Prostate gland (tissue), 2 donors: Measurements from ENCODE around the gene PDHX. TPM values are rescaled to one million over a fixed set of nuclear protein-coding genes. Genes with fewer than 3 reads are reported as not detected.

Experiments
- DNase-seq: peaks from one replicate; pipeline ENCODE4 v3.0.0-alpha.2; 2019; ENCODE audit warnings: low spot score
- H3K27ac ChIP-seq, 2 donors: fragments of 200-600 bp; sonication (generic); 2 replicates each; pipeline ENCODE4 v1.5.1; 2017 to 2019
- H3K27me3 ChIP-seq: fragments of 200-600 bp; sonication (generic); replicated peaks from 2 replicates; pipeline ENCODE4 v1.5.1; 2019; ENCODE audit not compliant: insufficient read depth
- H3K36me3 ChIP-seq, 2 donors: fragments of 200-600 bp; sonication (generic); 1 replicate in 1 of 2; 2 replicates in 1 of 2; pipeline versions ENCODE4 v1.5.1 to v1.8.1; 2017 to 2019
- H3K4me1 ChIP-seq: fragments of 200-600 bp; sonication (generic); replicated peaks from 2 replicates; pipeline ENCODE4 v1.5.1; 2019
- H3K4me3 ChIP-seq, 2 donors: fragments of 200-600 bp; sonication (generic); 2 replicates each; pipeline ENCODE4 v1.5.1; 2017 to 2019
- H3K9me3 ChIP-seq: fragments of 200-600 bp; sonication (generic); 2 replicates; pipeline ENCODE4 v1.5.1; 2017
- CTCF ChIP-seq, 4 experiments: fragments of 200-600 bp in 2 of 4; fragments of 450-650 bp in 2 of 4; sonication (generic) in 2 of 4; IDR thresholded peaks; 1 replicate in 3 of 4; 2 replicates in 1 of 4; pipeline ENCODE4 v1.5.1; 2016 to 2019; ENCODE audit warnings: antibody characterized with exemption in 4 of 4, mild to moderate bottlenecking in 2 of 4, moderate library complexity in 2 of 4
- POLR2A ChIP-seq: fragments of 450-650 bp; IDR thresholded peaks from one replicate; pipeline ENCODE4 v1.6.1; 2016; ENCODE audit warnings: antibody characterized with exemption, mild to moderate bottlenecking
- POLR2AphosphoS5 ChIP-seq: sonication (generic); formaldehyde crosslinking; IDR thresholded peaks from one replicate; pipeline ENCODE4 v1.6.1; 2017; ENCODE audit warnings: antibody characterized with exemption
- WGBS: methylation state at CpG from one replicate; pipeline ENCODE4 v1.1.5; 2018; 5-methylcytosine and 5-hydroxymethylcytosine counted together
- intact Hi-C: fragments of 100-400 bp; cut with DNase I; formaldehyde crosslinking; loops from one replicate; pipeline ENCODE4 v1.14.2; 2022
- total RNA-seq, 2 donors: library from RNA; depleted of rRNA; stranded (reverse); fragments of >200 nt; gene quantifications; one replicate each; pipeline ENCODE4 v1.1.0, GENCODE V29; 2016

The PDHX gene
- total RNA-seq, 2 donors from 2014 or later: 29.1 to 45.2 TPM

- Histone ChIP-seq H3K4me1 (no peaks in the 10 kb centered on the region), H3K36me3 (no peaks in the 10 kb centered on the region), H3K27ac (no peak overlapping the region), H3K27me3 (no peaks in the 10 kb centered on the region), H3K9me3 (no peaks in the 10 kb centered on the region), H3K4me3 (no peak overlapping the region)
- DNase-seq: no peak
- TF ChIP-seq CTCF (IDR thresholded peaks at IDR 0.05): no peak
- no peak for TF ChIP-seq POLR2AphosphoS5
- TF ChIP-seq POLR2A: no peak
- WGBS: 67% methylated on average over 2 of the region's 2 CpGs
- intact Hi-C loops: no loop called here
These were observed 97.9 kb downstream of the PDHX start for GRCh38 chr11:35014346-35014745.

- Histone ChIP-seq H3K9me3 (no peaks in the 10 kb centered on the region), H3K27ac (no peak overlapping the region), H3K4me1 (no peaks in the 10 kb centered on the region), H3K36me3 (no peaks in the 10 kb centered on the region), H3K27me3 (no peaks in the 10 kb centered on the region), H3K4me3 (no peak overlapping the region)
- no peak for DNase-seq
- TF ChIP-seq CTCF (IDR thresholded peaks at IDR 0.05): no peak
- no peak for TF ChIP-seq POLR2AphosphoS5
- TF ChIP-seq POLR2A: no peak
- intact Hi-C loops: no loop called here
- 75% methylated on average over 6 of the region's 6 CpGs for WGBS
These were observed 99.4 kb downstream of the PDHX start for GRCh38 chr11:35015621-35016387.

GRCh38 chr11:35016916-35017315 lies 100.5 kb downstream of the PDHX start:
- Histone ChIP-seq H3K27me3 (no peaks in the 10 kb centered on the region), H3K9me3 (no peaks in the 10 kb centered on the region), H3K27ac (no peak overlapping the region), H3K4me1 (no peaks in the 10 kb centered on the region), H3K4me3 (no peak overlapping the region), H3K36me3 (no peaks in the 10 kb centered on the region)
- no peak for DNase-seq
- TF ChIP-seq POLR2A: no peak
- no peak for TF ChIP-seq CTCF (IDR thresholded peaks at IDR 0.05)
- TF ChIP-seq POLR2AphosphoS5: no peak
- WGBS: 42% methylated on average over 4 of the region's 4 CpGs
- intact Hi-C loops: no loop called here

GRCh38 chr11:35017528-35018342 lies 101.3 kb downstream of the PDHX start:
- TF ChIP-seq CTCF (IDR thresholded peaks at IDR 0.05): no peak
- no peak for TF ChIP-seq POLR2AphosphoS5
- no peak for TF ChIP-seq POLR2A
- 87% methylated on average over 8 of the region's 8 CpGs for WGBS
- intact Hi-C loops: no loop called here

More at GRCh38 chr11:35017528-35018342, 101.3 kb downstream of the PDHX start:
- H3K36me3 ChIP-seq: no peaks in the 10 kb centered on the region
- no peaks in the 10 kb centered on the region for H3K9me3 ChIP-seq
- H3K27me3 ChIP-seq: no peaks in the 10 kb centered on the region
- no peak overlapping the region for H3K27ac ChIP-seq
- H3K4me3 ChIP-seq: no peak overlapping the region
- no peaks in the 10 kb centered on the region for H3K4me1 ChIP-seq
- DNase-seq: no peak
